HG03521 (cell line): ENCODE measurements around the gene TNNI2.

Source experiments
- ATAC-seq: cut with Tn5 transposase; IDR thresholded peaks from one replicate; pipeline ENCODE4 v1.9.1; 2021; ENCODE audit warnings: mild to moderate bottlenecking, moderate library complexity; ENCODE audit not compliant: unreplicated experiment

TNNI2 gene

DNA sequence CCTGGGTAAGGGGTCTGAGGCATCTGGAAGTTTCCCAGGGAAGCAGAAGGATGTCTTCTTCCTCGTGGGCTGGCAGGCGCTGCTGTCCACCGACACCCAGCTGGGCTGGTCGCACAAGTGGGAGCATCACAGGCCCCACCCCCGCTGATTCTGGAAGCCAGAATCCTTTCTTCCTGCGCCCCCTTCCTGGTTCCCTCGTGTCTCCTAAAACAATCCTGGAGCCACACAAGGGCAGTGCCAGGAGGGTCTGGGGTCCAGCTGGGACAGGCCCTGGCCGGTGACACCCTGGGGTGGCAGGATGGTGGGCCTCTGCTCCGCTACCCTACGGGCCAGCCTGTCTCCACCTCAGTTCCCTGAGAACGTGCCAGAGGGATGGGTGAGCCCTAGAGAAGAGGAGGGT is 18.3 kb downstream of the TNNI2 start:
- no peak for ATAC-seq

DNA sequence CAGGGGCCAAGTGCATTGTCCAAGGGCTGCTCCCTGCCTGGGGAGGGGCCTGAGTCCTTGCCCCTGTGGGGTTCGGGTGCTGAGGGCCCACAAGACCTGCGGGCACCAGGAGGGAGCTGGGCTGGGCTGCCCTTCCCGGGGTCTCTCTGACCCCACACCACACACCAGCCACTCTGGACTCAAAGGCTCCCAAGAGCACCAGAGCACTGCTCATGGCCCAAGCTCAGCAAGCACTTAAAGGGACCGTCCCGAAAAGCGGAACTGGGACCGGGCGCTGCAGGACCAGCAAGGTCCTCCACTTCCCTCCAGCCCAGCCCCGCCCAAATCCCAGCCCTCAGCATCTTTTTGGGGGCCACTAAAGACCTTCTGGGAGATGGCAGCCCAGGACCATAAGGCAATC is 19.4 kb downstream of the TNNI2 start:
- no peak for ATAC-seq

- no peak for ATAC-seq
Observed at GRCh38 chr11:1858576-1858975, 19.8 kb downstream of the TNNI2 start.

DNA sequence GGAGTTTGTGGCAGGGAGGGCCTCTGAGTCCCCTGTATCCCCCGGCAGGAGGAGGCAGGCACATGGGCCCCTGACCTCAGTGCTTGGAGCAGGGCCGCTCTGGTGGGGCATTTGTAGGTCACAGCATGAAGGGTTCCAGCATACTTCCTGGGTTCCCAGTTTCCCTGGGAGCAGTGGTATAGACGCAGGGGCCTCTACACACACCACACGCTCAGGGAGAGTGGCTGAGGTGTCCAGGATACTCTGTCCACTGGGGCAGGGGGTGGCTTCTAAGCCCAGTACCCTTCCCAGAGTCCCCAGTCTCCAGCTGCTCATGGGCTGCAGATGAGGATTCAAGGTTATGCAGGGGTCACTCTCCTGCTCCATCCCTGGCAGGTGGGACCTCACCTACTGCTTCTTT is 20.2 kb downstream of the TNNI2 start:
- no peak for ATAC-seq

DNA sequence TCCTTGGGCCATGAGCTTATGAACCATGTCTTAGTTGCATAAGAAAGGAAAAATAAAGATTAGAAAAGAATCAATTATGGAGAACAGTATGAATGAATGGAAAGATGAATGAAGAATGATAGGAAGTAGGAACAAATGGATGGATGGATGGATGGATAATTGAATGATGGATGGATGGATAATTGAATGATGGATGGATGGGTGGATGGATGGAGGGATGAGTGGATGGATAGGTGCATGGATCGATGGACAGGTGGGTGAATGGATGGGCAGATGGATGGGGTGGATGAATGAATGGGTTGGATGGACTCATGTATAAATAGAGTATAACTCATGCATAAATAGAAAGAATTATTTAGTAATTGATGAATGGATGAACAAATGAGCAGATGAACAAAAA is 21.3 kb downstream of the TNNI2 start:
- ATAC-seq: no peak

DNA sequence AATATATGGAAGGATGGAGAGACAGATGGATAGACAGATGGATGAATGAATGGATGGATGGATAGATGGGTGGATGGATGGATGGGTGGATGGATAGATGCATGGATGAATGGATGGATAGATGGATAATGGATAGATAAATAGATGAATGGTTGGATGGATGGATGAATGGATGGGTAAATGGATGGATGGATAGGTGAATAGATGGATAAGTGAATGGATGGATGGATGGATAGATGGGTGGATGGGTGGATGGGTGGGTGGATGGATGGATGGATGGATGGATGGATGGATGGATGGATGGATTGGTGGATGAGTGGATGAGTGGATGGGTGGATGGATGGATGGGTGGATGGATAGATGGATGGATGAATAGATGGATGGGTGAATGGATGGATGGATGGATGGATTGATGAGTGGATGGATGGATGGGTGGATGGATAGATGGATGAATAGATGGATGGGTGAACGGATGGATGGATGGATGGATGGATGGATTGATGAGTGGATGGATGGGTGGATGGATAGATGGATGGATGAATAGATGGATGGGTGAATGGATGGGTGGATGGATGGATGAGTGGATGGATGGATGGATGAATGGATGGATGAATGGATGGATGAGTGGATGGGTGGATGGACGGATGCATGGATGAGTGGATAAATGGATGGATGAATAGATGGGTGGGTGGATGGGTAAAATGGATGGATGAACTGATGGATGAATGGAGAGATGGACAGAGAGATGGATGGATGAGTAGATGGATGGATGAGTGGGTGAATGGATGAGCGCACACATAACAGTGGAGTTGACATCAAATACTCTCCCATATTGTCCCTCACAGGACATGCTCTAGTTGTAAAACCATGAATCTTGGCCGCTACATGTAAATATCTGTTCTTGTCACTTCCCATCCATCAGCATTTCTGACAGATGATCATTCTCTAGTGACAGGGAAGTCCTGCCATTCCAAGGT is 22.9 kb downstream of the TNNI2 start:
- ATAC-seq: no peak

DNA sequence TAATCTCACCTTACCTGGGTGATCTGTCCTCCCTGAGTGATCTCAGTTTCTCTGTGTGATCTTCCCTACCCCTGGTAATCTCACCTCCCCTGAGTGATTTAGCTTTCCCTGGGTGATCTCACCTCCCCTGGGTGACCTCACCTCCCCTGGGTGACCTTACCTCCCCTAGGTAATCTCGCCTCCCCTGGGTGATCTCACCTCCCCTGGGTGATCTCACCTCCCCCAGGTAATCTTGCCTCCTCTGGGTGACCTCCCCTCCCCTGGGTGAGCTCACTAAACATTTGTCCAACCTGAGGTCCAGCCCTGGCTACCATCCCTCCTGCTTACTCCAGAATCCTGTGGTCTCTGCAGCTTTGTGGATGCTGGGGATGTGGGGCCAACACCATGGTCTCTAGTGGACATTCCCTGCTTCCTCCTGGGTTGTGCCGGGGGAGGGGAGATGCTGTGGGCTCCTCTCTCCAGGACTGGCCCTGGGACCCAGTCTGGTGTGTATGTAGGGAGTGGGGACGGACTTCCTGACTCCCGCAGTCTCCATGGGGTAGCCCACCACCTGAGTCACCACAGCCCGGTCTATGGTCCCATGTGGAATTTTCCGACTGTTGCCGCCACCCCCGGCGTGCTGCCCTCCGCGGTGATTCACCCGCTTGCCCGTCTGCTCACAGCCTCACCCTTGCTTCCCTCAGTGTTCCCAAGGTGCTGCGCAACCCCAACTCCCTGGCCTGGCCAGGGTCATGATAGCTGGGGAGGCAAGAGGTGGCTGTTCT is 24.0 kb downstream of the TNNI2 start:
- ATAC-seq: no peak

GRCh38 chr11:1863352-1864216 is 24.8 kb downstream of the TNNI2 start:
- no peak for ATAC-seq

DNA sequence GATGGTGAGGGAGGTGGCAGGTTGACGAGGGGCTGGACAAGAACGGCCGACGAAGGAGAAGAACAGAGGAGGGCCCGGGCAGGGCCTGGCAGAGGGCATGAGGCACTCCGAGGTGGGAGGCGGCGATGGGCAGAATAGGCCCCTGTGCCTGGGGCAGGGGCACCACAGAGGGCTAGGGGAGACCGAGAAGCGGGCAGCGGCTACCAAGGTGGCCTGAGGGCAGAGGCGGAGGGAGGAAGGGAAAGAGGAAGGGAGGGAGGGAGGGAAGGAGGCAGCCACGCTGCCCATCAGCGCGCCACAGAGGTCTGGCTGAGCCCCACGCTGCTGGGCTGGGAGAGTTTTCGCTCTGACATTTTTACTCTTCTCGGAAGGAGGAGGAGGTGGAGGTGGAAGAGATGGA is 25.4 kb downstream of the TNNI2 start:
- ATAC-seq: no peak

DNA sequence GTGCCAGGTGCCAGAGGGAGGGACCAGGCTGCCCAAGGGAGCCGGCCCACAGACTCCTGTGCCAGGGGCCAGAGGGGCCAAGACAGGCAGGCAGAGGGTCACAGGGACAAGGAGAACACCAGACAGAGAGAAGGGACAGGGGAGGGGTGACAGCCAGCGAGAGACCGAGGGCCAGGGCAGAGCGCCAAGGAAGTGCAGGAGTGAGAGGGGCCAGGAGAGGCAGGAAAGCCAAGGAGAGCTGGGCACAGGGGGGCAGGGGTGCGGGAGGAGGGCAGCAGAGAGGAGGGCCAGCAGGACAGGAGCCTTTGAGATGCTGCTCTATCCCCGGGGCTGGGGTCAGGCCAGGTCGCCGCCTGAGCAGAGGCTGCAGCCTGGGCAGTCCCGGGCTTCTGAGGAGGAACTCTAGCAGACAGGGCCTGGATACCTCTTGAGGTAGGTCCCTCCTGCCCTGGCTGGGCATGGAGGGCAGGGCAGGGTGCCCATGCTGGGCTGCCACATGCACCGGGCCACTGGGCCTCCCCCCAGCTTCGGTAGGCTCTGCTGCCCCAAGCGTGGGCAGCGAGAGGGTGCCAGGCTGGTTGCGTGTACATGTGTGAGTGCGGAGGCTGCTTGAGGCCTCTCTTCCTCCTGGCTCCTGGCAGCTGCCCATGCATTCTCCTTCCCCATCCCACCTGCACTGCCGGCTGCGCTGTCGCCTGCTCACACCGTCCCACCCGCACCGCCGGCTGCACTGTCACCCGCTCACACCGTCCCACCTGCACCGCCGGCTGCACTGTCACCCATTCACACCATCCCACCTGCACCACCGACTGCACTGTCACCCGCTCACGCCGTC is 26.3 kb downstream of the TNNI2 start:
- no peak for ATAC-seq

GRCh38 chr11:1866226-1866625 is 27.4 kb downstream of the TNNI2 start:
- no peak for ATAC-seq

GRCh38 chr11:1866776-1867175 is 28.0 kb downstream of the TNNI2 start:
- no peak for ATAC-seq

DNA sequence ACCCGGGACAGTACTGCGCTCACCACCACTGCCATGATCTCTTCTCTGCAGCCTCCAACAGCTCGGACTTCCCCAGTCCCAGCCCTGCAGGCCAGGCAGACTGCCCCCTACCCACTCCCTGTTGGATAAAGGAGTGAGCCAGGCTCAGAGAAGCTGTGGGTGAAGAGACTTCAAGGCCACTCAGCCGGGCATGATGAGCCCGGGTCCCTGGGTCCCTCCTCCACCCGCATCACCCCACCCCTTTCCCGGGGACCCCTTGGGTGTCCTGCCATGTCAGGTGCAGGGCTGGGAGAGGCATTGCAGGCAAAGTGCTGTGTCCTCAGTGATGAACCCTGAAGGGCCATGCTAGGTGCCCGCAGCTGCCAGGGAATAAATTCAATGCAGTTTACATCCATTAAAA is 28.6 kb downstream of the TNNI2 start:
- no peak for ATAC-seq

DNA sequence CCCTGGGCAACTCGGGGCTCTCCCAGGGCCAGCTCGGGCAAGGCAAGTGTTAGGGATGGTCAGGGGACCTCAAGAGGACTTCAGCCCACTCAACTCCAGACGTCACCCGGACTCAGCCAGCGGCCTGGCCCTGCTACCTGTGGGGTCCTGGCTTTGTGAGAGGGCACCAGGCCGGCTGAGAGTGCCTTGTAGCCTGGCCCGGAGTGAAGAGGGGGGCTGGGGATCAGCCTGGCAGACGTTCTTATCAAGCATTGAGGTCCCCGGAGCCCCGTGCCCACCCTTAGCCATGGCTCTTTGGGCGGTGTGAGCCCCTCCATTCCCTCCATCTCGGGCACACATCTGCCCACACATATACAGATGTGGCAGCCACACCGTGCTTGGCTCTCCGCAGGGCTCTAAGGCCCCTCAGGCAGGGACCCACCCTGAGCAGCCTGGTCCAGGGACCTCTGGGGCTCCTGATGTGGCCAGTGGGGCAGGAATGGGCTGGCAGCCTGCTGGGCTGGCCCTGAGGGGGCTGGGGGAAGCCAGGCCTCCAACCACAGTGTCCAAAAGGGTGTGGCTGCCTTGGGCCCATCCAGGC is 29.4 kb downstream of the TNNI2 start:
- ATAC-seq: no peak

DNA sequence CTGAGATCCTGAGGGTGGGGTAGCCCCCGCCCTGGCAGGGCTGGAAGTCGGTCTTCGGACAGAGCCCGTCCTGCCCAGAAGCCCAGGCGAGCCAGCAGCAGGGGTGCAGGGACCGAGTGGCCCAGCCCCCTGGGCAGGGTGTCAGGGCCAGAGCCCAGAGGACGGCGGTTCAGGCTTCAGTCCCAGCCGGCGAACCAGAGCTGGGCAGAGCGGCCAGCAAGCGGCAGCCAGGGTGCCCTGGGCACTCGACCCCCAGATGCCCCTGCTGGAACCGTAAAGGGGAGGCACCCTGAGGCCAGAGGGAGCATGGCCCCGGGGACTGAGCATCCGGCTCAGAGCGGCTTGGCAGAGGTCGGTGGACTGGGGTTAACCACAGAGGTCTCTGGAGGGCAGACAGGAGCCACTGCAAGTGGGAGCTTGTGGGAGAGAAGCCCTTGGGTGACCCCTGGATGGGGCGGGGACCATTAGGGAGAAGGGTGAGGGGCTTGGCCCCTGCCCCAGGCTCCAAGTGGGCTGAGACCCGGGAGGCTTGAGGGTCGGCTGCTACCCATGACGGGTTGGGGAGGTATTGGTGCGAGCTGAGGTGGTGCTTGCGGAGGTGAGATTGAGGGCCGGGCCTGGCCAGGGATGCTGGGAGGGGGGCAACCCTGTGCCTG is 30.0 kb downstream of the TNNI2 start:
- ATAC-seq: no peak

DNA sequence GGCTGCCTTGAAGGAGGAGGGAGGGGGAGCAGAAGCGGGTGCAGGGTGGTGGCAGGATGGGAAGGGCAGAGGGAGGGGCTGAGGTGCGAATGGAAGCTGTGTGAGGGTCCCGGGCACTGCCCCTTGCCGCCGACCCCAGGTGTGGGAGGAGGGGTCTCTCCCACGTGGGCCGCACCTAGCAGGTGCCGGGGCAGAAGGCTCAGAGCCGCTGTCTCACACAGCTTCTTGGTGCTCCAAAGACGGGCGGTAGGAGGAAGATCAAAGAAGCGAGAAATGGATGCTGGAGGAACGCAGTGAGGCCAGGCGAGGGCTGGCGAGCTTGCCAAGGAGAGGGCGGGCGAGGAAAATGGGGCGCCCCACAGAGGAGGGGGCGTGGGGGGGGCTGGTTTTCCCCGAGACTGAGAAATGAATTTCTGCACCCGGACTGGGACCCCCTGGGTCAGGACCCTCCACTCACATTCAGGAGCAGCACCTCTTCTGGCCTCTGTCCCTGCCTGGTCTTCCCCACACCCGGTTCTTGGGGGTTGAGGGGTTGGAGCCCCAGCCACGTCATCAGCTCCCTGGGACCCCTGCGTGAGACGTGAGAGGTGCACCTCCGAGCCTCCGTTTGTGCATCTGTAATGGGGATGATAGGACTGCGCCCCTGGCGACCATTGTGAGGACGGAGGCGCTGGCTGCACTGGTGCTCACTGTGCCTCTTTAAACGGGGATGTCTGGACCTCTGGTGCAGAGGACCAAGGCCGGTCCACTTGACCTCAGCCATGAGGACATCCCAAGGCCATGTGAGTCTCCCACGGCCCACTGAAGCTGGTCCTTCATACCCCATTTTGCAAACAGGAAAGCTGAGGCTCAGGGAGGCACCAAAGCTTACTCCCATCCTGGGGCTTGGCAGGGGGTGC is 30.9 kb downstream of the TNNI2 start:
- ATAC-seq: no peak

DNA sequence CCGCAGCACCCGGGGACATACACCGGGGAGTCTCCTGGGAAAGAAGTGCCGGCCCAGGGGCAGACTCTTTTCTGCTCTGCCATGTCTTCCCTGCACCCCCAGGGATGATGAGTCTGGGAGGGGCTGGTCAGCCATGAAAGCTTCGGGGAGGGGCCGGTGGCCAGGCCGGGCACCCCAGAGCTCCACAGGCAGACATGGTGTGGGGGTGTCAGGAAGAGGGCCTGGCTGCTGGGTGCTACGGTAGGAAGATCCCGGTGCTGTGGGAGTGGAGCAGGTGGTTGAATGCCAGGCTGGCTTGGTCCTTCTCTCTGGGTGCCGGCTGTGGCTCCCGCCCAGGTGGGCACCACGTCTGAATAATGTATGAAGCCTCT is 31.5 kb downstream of the TNNI2 start:
- no peak for ATAC-seq

DNA sequence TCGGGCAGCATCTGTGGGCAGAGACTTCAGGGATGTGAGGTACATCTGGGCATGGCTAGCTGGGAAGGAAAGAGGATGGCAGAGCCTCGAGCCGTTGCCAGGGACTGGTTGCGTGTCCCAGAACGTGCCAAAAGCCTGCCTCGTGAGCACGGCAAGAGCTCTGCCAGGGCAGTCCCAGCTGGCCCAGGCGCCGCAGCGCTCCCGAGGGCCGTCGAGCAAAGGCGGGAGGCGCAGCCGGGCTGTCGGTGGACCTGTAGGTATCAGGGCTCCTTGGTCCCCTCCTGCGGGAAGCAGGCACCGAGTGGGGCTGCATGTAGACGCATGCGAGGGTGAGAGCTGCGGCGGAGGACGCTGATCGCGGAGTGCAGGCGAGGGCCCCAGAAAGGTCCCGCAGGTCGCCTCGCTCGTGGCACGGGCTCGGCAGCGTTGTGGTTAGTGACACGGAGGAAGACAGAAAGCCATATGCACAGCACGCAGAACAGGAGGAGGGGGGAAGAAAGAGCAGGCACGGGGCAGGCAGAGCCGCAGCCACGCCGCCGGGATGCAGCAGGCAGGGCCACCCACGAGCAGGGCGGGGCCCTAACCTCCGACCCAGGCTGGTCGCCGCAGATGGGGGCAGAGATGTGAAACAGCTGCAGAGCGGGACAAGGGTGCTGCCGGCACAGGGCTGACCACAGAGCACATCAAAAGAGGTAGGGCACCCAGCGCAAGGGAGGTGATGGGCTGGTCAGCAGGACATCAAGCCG is 32.1 kb downstream of the TNNI2 start:
- ATAC-seq: no peak
